GM19397 (cell line): ENCODE results near the gene PABPC1L2A.
"Not testable (repeated sequence)": the region's sequence is repeated elsewhere in the genome, so short reads cannot be mapped to it uniquely, and the experiment has no call there.

Source experiments
- ATAC-seq: cut with Tn5 transposase; IDR thresholded peaks from one replicate; pipeline ENCODE4 v1.9.1; 2021; ENCODE audit warnings: mild to moderate bottlenecking, moderate library complexity; ENCODE audit not compliant: unreplicated experiment

PABPC1L2A gene

DNA sequence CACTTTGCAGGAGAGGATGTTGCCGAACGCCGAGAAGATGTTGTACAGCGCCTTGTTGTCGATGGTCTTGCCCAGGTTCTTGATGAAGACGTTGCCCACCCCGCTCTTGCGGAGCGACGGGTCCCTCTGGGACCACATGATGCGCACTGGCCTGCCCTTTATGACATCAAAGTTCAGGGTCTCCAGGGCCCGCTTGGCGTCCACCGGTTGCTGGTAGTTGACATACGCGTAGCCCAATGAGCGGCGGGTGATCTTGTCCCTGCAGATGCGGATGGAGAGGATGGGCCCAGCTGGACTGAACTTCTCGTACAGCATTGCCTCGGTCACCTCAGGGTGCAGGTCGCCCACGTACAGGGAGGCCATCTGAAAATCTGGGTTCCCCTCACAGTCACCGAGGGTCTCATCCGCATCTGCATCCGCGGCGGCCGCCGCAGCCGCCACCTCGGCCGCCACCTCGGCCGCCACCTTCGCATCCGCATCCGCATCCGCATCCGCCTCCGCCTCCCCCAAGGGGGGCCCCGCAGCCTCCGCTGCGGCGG, at the start of gene PABPC1L2A:
PABPC1L2A (minus strand) TSS at position 489 of the 539 bp plus-strand sequence; CDS start at position 363, 126 bp downstream.
- not testable (repeated sequence) for ATAC-seq

GRCh38 chrX:73127700-73128241, 48.5 kb upstream of the PABPC1L2A start:
- no peak for ATAC-seq

DNA sequence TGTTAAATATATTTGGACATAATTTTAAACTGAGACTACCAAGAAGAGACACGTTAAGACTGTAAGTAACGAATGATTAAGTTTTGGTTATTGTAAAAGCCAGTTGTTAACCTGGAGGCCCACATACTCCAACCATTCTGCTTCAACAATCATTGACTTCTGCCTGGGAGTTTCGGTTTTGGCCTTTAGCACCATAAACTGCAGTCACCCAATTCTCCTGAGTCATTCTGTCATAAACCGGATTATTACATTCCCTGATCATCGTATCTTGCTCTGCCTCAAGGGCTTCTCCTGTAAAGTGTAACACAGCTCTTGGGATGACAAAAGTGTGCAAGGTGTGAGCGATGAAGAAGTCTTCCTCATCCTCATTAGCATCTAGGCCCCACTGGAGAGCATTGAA, 46.9 kb upstream of the PABPC1L2A start:
- no peak for ATAC-seq

- not testable (repeated sequence) for ATAC-seq
Measured at GRCh38 chrX:73099505-73099904, 20.2 kb upstream of the PABPC1L2A start.

- not testable (repeated sequence) for ATAC-seq
Measured at GRCh38 chrX:73086766-73087165, 7.5 kb upstream of the PABPC1L2A start.

GRCh38 chrX:73079884-73080283, 572 bp upstream of the PABPC1L2A start:
- not testable (repeated sequence) for ATAC-seq

DNA sequence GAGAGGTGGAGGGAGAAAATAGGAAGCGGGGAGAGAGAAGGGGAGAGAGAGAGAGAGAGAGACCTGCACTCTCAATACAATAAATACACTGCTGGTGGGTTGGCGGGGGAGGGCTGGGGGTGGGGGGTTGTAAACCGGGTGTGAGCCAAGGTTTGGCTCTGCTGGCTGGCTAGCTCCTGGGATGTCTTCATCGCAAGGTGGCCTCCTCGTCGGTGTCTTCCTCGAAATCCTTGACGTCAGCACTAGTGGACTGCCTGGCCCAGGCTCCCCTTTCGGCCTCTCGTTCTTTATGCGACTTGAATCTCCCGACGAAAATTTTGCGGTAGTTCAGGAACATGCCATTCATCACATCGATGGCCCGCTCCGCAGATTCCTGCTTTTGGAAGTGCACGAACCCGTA, 715 bp downstream of the PABPC1L2A start:
- not testable (repeated sequence) for ATAC-seq

DNA sequence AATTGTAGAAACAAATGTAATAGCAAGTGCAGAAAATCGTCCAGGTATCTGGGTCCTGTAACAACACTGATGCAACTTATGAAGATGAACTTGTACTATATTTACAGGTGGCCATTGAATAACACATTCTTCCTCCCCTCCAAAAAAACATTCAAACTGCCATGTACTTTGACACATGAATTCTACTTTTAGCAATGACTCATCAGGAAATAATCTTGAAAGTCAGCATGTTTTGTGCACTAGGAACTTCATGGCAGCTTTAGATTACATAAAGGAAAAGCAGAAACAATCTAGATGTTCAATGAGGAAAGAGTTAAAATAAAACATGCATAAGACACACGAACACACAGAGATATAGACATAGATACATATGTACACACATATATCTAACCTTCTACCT, 2.5 kb downstream of the PABPC1L2A start:
- ATAC-seq: no peak

- ATAC-seq: no peak
Measured at GRCh38 chrX:73069365-73070035, 9.8 kb downstream of the PABPC1L2A start.

GRCh38 chrX:73068467-73069364, 10.6 kb downstream of the PABPC1L2A start:
- ATAC-seq: no peak

DNA sequence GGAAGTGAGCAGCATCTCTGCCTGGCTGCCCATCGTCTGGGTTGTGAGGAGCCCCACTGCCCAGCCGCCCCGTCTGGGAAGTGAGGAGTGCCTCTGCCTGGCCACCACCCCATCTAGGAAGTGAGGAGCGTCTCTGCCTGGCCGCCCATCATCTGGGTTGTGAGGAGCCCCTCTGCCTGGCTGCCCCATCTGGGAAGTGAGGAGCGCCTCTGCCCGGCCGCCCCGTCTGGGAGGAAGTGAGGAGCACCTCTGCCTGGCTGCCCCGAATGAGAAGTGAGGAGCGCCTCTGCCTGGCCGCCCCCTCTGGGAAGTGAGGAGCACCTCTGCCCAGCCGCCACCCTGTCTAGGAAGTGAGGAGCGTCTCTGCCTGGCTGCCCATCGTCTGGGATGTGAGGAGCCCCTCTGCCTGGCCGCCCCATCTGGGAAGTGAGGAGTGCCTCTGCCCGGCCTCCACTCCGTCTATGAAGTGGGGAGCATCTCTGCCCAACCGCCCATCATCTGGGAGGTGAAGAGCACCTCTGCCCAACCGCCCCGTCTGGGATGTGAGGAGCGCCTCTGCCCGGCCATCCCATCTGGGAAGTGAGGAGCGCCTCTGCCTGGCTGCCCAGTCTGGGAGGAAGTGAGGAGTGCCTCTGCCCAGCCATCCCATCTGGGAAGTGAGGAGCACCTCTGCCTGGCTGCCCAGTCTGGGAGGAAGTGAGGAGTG, 11.4 kb downstream of the PABPC1L2A start:
- ATAC-seq: not testable (repeated sequence)

- ATAC-seq: no peak
Measured at GRCh38 chrX:73028876-73029275, 50.4 kb downstream of the PABPC1L2A start.
